Measurements from ENCODE around the gene TRIM62.

The TRIM62 gene

GRCh38 chr1:33120436-33121231 is 61.2 kb downstream of the TRIM62 start:
- H3K4me3 ChIP-seq (replicated peaks in 1 of 2; ENCODE audit: low read depth in 2 of 2, low read length in 2 of 2) = no peak overlapping the region
- no peak for DNase-seq (ENCODE audit: low read depth in 2 of 2)
- no peak for TF ChIP-seq CTCF (IDR thresholded peaks at IDR 0.05; ENCODE audit: low read depth, low read length)

- no peak for DNase-seq (ENCODE audit: low read depth in 2 of 2)
- TF ChIP-seq CTCF (IDR thresholded peaks at IDR 0.05; ENCODE audit: low read depth, low read length) = peak; percentile 8
- H3K4me3 ChIP-seq (replicated peaks in 1 of 2; ENCODE audit: low read depth in 2 of 2, low read length in 2 of 2) = no peak overlapping the region
Measured at GRCh38 chr1:33119532-33120217, 62.2 kb downstream of the TRIM62 start.

- TF ChIP-seq CTCF (IDR thresholded peaks at IDR 0.05; ENCODE audit: low read depth, low read length) = no peak
- H3K4me3 ChIP-seq (replicated peaks in 1 of 2; ENCODE audit: low read depth in 2 of 2, low read length in 2 of 2) = no peak overlapping the region
- DNase-seq (ENCODE audit: low read depth in 2 of 2) = no peak
Measured at GRCh38 chr1:33119050-33119449, 62.8 kb downstream of the TRIM62 start.

GRCh38 chr1:33118274-33118673 is 63.6 kb downstream of the TRIM62 start:
- no peak overlapping the region for H3K4me3 ChIP-seq (replicated peaks in 1 of 2; ENCODE audit: low read depth in 2 of 2, low read length in 2 of 2)
- TF ChIP-seq CTCF (IDR thresholded peaks at IDR 0.05; ENCODE audit: low read depth, low read length) = no peak
- DNase-seq (ENCODE audit: low read depth in 2 of 2) = no peak

- H3K4me3 ChIP-seq (replicated peaks in 1 of 2; ENCODE audit: low read depth in 2 of 2, low read length in 2 of 2) = no peak overlapping the region
- no peak for TF ChIP-seq CTCF (IDR thresholded peaks at IDR 0.05; ENCODE audit: low read depth, low read length)
- no peak for DNase-seq (ENCODE audit: low read depth in 2 of 2)
Measured at GRCh38 chr1:33117440-33118085, 64.3 kb downstream of the TRIM62 start.

- H3K4me3 ChIP-seq (replicated peaks in 1 of 2; ENCODE audit: low read depth in 2 of 2, low read length in 2 of 2) = no peak overlapping the region
- peak; percentile 55 to 63 for DNase-seq (ENCODE audit: low read depth in 2 of 2)
- peak; percentile 29 for TF ChIP-seq CTCF (IDR thresholded peaks at IDR 0.05; ENCODE audit: low read depth, low read length)
Measured at GRCh38 chr1:33111965-33112364, 69.9 kb downstream of the TRIM62 start.

All from cardiac fibroblast (primary cell).